ENCODE data around the gene MYT1.

MYT1 gene

DNA sequence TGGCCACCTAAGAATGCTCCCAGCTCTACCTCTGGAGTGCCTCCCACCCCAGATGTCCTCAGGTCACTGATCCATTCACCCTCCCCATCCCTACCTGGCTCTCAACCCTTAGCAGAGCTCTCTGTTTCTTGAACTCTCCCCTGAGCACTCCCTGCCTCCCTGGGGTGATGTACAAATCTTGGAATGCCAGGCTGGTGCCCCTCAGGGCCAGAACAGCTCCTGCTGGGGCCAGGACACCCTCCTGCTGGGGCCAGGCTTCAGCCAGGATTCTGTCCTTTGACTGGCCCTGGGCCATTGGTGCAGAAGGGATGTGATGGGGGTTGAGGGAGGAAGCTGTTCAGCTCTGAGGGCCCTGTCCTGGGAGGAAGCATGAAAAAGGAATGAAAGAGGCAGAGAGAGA lies 30.0 kb downstream of the MYT1 start:
- DNase-seq, result no peak

DNA sequence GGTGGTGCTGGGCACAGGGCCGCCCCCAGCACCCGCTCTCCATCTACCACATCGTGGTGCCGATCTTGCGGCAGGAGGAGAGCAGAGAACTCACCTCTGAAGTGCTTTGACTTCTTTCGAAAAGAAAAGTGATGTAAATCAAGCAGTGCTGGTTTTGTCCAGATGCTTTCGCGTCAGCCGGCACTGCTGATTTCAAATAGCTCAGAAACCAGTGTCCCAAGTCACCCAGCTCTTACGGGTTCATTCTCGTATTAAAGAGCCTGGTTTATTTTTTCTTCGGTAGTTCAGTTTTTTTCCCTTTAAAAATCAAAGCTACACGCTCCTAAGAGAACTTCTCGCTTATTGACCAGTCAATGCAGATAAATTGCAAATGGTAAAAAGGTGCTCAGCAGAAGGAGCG lies 32.1 kb downstream of the MYT1 start:
- no peak for DNase-seq

DNA sequence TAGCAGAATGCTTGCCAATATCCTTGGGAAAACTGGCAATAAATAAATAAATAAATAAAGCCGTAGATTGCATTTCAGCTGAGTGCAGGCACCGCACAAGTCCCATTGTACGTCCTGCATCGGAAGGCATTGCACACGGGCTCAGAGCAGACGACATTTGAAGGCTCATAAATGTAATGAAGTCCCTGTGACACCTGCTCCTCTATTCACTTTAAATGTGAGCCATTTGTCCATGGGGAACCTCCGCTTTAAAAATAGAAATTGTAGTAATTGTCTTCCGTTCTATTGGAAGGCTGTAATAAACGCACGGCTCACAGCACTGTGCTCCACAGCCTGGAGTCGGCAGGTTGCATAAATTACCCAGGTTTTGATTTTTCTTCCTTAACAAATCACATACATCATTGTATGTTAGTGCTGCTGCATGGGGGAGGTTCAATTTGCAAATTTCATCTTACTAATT lies 32.6 kb downstream of the MYT1 start:
- DNase-seq, result peak; percentile 55

DNA sequence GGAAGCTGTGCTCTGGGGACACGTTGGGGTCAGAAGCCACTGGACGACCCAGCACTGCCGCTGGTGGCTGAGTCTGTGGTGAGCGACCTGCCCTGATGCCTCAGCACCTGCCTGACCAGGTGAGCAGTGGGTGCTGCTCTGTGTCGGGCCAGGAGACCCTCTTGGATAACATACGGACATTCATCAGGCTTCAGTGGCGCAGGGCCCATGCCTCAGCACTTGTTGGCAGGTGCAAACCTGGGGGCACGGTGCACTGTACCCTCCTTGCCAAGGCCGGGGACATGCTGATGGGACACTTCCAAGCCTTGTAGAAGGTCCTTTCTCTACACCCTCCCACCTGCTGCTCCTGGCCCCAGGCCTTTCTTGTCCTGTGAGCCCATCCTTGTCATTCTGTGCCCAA lies 34.1 kb downstream of the MYT1 start:
- no peak for DNase-seq

DNA sequence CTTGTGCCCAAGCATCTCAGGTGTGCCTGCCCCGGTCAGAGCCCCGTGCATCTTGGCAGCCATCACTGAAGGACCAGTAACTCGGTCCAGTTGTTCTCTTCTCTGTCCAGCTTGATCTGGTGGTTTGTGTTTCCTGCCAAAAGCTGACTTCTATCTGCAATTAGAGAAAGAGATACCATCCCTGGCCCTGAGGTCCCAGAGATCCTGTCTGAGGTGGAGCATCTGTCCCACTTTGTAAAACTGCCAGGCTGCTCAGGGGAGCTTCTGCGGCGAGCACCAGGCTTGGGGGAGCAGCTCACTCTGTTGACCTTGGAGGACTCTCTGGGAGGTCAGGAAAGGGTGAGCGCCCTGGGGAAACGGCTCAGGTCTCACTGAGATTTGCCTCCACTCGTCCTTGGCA lies 35.1 kb downstream of the MYT1 start:
- no peak for DNase-seq

DNA sequence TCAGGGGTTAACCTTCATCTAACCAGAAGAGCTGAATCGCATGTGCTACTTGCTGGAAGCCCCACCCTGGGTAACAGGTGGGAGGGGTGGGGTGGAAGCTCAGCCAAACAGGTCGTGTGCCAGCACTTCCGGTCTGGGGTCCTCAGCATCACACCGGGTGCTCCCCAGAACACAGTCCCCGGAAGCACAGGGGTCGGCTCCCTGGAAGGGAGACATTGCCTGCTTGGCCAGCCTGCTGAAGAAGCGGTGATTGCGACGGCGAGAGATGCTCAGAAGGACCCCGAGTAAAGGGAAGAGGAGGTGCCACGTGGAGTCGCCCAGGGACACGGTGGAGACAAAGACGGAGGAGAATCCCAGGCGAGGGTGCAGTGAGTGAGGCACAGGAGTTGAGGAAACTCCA lies 36.5 kb downstream of the MYT1 start:
- no peak for DNase-seq

DNA sequence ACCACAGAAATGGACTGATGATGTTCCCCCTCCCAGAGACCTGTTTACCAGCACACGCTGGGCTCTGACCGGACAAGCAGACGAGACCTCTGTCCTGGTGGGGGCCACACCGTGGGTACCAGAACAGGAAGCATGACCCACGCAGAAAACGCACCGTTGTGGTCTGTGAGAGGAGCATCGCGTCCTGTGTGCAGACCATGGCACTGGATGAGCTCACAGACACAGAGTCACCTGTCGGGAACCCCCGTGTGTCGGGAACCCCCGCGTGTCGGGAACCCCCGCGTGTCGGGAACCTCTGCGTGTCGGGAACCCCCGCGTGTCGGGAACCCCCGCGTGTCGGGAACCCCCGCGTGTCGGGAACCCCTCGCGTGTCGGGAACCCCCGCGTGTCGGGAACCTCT lies 37.4 kb downstream of the MYT1 start:
- no peak for DNase-seq

DNA sequence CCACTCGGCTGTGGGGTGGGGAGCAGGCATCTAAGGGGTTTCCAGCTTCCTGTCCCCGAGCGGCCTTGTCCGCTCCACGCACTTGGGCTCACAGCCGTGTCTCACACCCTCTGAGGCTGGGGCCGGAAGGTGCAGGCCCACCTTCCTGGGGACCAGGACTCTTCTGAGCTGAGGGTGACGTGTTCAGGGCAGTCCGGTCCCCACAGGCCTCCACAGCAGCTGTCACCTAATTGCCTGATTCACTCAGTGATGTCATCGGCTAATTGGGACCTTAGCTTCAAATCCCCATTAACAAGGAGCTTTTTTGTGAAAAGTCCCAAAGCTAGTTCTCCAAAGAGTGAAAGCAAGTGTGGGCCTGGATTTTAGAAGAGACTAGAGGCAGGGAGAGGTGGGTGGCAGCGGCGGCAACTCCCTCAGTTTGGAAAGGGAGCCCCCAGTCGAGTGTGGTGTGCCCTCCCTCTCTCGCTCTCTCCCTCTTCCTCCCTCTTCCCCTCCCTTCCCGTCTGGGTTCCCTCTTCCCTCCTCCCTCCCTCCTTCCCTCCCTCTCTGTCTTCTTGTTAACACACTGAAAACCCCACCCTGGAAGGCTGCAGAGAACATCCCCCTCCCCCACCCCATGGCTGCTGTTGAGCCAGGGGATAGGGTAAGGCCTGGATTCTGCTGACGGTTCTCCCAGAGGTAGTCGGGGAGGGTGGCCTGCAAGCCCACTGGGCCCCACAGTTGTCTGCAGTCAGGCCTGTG lies 39.0 kb downstream of the MYT1 start:
- no peak for DNase-seq

DNA sequence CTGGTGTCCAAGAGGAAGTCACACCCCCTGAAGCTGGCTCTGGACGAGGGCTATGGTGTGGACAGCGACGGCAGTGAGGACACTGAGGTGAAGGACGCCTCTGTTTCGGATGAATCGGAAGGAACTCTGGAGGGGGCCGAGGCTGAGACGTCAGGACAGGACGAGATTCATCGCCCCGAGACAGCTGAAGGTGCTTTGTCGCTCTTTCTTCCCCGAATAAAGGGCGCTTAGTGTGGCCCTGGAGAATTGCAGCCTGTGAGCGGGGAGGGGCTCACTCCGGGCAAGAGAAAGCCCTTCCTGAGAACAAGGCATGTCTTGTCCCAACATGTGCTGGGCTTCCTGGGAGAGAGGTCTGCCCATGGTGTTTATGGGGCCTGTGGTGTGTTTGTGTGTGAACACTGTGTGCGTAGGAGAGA lies 41.4 kb downstream of the MYT1 start:
- no peak for DNase-seq

DNA sequence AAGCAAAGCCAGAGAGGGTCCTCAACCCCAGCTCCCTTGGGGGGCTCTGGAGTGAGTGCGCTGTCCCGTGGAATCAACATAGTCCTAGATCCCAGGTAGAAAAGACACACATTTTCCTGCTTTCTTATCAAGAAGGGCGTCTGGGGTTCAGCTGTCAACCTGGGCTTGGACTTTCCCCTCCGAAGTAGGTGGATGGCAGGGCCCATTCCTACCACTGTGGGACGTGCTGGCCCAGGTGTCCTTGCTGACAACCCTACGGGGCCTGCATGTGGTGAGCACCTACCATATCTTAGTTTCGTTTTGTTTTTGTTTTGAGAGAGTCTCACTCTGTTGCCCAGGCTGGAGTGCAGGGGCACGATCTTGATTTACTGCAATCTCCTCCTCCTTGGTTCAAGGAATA lies 42.4 kb downstream of the MYT1 start:
- no peak for DNase-seq

DNA sequence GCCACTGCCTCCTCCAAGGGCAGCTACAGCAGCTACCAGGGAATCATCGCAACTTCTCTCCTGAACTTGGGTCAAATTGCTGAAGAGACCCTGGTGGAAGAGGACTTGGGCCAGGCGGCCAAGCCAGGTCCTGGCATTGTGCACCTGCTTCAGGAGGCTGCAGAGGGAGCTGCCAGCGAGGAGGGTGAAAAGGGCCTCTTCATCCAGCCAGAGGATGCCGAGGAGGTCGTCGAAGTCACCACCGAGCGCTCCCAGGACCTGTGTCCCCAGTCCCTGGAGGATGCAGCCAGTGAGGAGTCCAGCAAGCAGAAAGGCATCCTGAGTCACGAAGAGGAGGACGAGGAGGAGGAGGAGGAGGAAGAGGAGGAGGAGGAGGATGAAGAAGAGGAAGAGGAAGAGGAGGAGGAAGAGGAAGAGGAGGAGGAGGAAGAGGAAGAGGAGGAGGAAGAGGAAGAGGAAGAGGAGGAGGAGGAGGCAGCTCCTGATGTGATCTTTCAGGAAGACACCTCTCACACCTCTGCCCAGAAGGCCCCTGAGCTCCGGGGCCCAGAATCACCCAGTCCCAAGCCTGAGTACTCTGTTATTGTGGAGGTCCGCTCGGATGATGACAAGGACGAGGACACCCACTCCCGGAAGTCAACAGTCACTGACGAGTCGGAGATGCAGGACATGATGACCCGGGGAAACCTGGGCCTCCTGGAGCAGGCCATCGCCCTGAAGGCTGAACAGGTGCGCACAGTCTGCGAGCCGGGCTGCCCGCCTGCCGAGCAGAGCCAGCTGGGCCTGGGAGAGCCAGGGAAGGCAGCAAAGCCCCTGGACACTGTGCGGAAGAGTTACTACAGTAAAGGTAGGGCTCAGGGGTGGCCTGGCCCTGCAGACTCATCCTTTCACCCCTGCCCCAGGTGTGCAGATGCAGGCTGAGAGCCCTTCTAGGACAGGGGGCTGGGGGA lies 43.7 kb downstream of the MYT1 start:
- no peak for DNase-seq

DNA sequence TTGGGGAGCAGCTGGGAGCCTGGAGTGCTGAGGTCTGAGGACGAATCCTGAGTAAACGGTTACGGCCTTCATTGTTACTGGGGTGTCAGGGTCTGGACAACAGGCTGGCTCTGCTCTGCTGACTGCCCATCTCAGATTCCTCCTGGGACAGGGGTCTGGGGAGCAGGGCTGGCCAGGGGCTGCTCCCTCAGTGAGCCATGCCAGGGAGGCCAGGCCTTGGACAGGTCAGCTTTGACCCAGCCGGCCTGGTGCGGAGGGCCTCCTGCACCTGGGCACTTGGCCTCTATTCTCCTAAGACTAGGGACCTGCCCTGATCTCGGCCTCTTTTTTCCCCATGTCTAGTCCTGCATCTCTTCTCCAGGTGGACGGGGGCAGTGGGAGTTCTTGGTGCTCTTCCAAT lies 44.9 kb downstream of the MYT1 start:
- DNase-seq, result no peak

DNA sequence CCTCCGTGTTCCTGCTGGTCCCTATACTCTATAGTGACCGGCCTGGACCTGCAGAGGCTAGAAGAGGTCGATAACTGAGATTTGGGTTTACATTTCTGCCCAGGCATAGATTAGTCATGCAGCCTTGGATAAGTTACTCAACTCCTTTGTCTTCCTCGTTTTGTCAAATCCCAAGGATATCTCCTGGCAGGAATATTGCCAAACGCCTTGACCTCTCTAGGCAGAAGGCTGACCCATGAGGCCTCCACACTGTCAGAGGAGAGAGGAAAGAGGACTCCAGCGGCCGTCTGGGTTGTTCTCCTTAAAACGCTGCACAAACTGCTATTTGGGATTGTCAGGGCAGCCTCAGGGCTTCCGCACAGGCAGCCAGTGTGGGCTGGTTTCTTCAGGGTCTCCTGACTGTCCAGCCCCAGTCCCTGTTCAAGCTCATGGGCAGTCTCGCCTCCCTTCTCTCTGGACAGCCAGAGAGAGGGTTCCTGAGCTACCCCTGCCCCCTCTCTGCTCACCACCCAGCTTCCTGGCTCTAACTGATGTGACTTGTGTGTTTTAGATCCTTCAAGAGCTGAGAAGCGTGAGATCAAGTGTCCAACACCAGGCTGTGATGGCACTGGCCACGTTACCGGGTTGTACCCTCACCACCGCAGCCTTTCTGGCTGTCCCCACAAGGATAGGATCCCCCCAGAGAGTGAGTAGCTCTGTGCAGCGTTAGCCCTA lies 46.6 kb downstream of the MYT1 start:
- DNase-seq, result no peak

DNA sequence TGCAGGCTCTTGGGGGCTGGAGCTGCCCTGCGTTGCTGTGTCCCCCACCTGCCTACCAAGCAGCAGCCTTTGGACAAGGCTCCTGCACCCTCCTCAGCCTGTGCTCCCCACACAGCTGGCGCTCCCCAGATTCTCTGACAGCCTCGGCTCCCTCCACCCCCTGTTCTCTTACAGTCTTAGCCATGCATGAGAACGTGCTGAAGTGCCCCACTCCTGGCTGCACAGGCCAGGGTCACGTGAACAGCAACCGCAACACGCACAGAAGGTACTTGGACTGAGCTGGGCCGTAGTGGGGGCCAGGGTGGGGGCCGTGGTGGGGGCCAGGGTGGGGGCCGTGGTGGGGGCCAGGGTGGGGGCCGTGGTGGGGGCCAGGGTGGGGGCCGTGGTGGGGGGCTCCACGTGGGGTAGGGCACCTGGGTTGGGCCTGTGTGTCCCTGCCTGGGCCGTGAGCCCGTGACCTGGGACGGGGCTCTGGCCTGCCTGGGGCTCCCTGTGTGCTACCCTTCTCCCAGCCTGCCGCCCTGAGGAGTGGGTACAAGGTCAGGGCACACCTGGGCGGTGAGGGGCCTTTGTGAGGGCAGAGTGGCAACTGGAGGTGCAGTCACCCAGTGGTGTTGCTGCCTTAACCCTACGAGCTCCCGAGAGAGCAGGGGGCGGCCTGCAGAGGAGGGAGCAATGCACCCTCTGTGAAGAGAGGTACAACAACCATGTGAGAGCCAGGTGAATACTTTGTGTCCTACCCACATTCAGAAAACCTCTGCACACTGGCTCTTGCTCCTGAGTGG lies 47.8 kb downstream of the MYT1 start:
- no peak for DNase-seq

DNA sequence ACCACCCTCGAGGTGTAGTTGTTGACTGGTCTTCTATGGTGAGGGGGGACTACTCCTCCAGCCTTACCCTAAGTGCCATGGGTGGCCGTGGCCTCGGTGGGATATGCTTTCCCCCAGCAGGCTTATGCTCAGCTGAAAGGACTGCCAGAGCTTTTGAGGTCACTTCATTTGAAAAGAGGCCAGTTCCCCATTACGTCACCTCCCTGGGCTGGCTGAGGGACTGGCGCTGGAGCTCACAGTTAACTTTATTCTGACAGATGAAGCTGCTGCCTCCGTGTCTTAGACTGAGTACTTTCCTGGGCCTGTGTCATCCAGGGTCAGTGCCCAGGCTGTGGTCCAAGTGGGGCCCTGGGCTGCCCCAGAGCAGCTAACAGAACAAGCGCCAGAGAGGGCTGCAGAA lies 48.5 kb downstream of the MYT1 start:
- no peak for DNase-seq

DNA sequence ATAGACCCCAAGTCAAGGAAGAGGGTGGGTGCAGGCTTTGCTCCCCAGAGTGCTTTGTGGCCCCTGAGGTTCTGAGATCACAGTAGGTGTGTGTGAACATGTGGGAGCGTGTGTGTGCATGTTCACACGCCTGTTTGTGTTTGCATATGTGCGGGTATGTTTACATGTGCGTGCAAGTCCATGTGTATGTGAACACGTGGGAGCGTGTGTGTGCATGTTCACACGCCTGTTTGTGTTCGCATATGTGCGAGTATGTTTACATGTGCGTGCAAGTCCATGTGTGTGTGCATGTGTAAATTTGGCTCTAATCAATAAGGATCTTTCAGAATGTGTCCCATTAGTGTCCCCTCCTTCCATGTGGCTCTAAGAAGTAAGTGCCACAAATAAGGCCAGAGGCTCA lies 49.9 kb downstream of the MYT1 start:
- no peak for DNase-seq

DNA sequence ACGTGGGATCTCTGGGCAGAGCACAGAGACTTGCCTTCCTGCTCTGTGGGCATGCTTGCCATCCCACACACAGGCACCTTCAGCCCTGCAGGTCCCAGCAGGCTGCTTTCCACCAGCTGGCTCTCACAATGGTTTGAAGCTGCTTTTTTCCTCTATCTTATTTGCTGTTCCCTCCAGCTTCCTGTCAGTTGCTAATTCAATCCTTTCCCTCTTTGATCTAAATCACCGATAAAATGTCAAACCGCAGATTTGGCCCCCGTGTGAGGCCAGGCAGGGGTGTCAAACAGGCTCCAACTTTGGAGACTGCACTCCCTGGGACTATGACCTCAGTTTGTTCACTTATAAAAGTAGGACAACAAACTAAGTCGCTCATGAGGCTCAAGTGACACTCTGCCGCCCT lies 50.7 kb downstream of the MYT1 start:
- DNase-seq, result no peak

DNA sequence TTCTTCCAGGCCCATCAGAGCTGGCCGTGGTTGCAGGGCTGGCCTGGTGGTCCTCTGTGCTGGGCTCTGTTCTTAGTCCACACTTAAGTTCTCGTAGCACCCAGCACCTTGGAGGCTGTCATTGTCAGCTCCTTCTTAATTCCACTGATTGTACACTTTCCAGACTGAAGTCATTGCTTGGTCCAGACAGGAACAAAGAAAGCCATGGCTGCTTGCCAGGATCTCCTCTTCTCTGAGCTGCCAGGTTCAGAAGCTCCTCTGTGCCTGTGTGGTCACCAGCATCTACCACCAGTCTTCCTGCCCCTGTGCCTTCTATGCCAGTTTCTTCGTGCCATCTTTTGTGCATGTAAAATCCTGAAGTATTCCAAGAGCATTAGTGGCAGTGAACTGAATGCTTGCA lies 51.8 kb downstream of the MYT1 start:
- peak; percentile 59 for DNase-seq

DNA sequence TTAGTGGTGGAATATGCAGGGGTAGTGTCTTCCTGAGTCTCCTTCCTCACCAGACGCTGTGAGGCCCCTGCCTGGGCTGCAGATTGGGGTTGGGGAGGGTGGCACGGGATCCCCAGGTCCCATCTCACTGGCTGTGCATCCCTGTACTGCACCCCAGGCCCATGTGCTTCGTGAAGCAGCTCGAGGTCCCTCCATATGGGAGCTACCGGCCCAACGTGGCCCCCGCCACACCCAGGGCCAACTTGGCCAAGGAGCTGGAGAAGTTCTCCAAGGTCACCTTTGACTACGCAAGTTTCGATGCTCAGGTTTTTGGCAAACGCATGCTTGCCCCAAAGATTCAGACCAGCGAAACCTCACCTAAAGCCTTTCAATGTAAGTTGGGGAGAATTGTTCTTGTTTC lies 52.7 kb downstream of the MYT1 start:
- no peak for DNase-seq

DNA sequence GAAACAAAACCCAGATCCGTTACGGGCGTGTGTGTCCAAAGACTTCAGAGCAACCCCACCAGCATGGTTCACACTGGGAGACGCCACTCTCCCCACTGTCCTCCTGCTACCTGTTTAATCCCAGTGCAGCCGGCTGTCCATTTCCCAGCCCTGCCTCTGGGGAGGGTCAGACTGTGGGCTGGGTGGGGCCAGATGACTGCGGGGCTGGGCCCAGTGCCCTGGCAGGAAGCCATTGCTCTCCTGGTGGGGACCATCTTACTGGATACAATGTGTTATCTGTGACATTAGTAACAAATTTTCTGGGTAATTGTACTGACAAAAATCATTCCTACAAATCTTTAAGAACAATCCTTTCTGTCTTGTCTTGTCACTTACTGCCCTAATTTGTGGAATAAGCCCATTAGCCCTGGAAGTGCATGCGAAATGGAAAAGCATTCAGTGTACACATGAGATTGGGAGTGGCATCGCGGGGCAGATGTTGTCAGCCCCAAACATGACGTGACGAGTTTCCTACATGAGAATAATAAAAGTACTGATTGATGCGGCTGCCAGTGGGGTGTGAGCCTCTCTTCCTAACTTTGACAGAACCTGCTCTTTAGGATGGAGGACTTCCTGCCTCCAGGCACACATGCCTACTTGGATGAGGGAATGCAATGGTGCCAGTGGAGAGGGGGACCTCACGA lies 53.4 kb downstream of the MYT1 start:
- peak; percentile 43 for DNase-seq

DNA sequence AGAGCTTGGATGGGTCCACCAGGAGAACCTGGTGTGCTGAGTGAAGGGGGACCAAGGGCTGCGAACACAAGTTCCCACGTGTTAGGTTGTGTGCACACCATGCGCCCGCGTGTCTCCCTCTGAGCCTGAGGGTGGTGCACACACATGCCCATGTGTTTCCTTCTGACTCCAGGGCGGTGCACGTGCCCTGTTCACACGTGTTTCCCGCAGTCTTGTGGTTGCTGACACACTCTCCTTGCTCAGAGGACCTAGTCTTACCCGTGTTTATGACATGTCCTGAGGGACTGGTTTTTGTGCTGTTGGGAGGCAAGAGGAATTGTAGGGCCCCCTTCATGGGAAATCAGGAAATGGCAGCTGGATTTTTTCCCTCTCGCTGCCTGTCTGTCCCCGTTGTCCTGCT lies 55.0 kb downstream of the MYT1 start:
- no peak for DNase-seq

DNA sequence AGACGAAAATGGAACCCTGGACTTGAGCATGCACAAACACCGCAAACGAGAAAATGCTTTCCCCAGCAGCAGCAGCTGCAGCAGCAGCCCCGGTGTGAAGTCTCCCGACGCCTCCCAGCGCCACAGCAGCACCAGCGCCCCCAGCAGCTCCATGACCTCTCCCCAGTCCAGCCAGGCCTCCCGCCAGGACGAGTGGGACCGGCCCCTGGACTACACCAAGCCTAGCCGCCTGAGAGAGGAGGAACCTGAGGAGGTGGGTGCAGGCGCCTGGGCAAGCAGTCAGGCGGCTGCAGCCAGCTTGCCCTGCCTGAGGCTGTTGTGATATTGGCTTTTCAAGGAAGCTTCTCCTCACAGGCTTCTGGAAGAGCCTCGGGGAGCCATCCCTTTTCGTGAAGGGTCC lies 55.5 kb downstream of the MYT1 start:
- no peak for DNase-seq
